Calu3 (cell line): ENCODE data around the gene CRTC1. TPM values are rescaled to one million over a fixed set of nuclear protein-coding genes. Genes with fewer than 3 reads are reported as not detected.
"Not testable (repeated sequence)": the region's sequence is repeated elsewhere in the genome, so short reads cannot be mapped to it uniquely, and the experiment has no call there.

Source experiments
- BruUV-seq: library from RNA; stranded (reverse); fragments of 400-500 nt; replicated peaks from 2 replicates; lab custom pipeline; 2021; lab: Mats Ljungman, UMichigan
- CTCF ChIA-PET: fragments of 300-600 bp; sonication (Branson Sonifier 250); formaldehyde crosslinking; loops from one replicate; lab custom pipeline; 2022; ENCODE audit warnings: antibody characterized with exemption; lab: Charles Lee
- DNase-seq: peaks from one replicate; pipeline ENCODE4 v3.0.0; 2022
- H3K27ac Mint-ChIP-seq: one replicate; pipeline ENCODE4 v1.8.0; 2022; ENCODE audit warnings: mixed read lengths; ENCODE audit not compliant: unreplicated experiment
- H3K27me3 Mint-ChIP-seq: one replicate; pipeline ENCODE4 v1.8.0; 2022; ENCODE audit warnings: mixed read lengths; ENCODE audit not compliant: unreplicated experiment
- H3K36me3 Mint-ChIP-seq: one replicate; pipeline ENCODE4 v1.8.0; 2022; ENCODE audit warnings: mild to moderate bottlenecking, moderate library complexity, mixed read lengths; ENCODE audit not compliant: insufficient read depth, unreplicated experiment
- H3K4me1 Mint-ChIP-seq: one replicate; pipeline ENCODE4 v1.8.0; 2022; ENCODE audit warnings: mild to moderate bottlenecking, low read depth, mixed read lengths; ENCODE audit not compliant: unreplicated experiment
- H3K4me3 Mint-ChIP-seq: one replicate; pipeline ENCODE4 v1.8.0; 2022; ENCODE audit warnings: mild to moderate bottlenecking, low read depth, moderate library complexity, mixed read lengths; ENCODE audit not compliant: unreplicated experiment
- H3K9me3 Mint-ChIP-seq: one replicate; pipeline ENCODE4 v1.8.0; 2022; ENCODE audit warnings: low read depth, mixed read lengths; ENCODE audit not compliant: unreplicated experiment
- CTCF ChIP-seq: fragments of 200-600 bp; IDR thresholded peaks from one replicate; pipeline ENCODE4 v1.8.0; 2022; ENCODE audit warnings: antibody characterized with exemption; ENCODE audit not compliant: unreplicated experiment
- intact Hi-C: fragments of 100-400 bp; cut with micrococcal nuclease; formaldehyde crosslinking; loops from one replicate; pipeline ENCODE4 v1.10.0; 2022; ENCODE audit not compliant: unreplicated experiment
- total RNA-seq: library from RNA; stranded (reverse); gene quantifications from 2 replicates; pipeline ENCODE4 v1.2.3, GENCODE V29; 2022

The CRTC1 gene
- total RNA-seq, 1 experiment from 2014 or later = 8.5 TPM

- no peaks in the 10 kb centered on the region for H3K36me3 Mint-ChIP-seq
- CTCF ChIA-PET = no interaction called here
- no peak for DNase-seq
These were observed 120.7 kb downstream of the CRTC1 start for GRCh38 chr19:18804139-18804601.

DNA sequence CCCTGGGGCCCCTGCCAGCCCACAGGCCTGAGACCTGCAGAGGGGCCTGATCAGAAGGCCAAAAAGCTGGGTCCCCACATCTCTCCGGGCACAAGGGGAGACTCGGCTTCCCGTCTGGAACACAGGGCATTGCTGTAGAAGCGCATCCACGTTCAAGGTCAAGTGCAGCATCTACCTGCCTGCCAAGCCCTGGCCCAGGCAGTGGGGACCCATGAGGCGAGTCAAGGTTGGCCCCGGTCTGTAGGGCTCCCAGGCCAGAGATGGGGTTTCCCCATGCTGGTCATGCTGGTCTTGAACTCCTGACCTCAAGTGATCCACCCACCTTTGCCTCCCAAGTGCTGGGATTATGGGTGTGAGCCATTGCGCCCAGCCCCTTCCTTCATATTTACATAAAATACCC is 121.2 kb downstream of the CRTC1 start:
- intact Hi-C loops = no loop called here
- no peaks in the 10 kb centered on the region for H3K36me3 Mint-ChIP-seq
- no TSS peak for BruUV-seq
- H3K27me3 Mint-ChIP-seq = peaks cover 14% of the 10 kb centered on the region
- no peak for TF ChIP-seq CTCF
- CTCF ChIA-PET = no interaction called here
- no peaks in the 10 kb centered on the region for H3K9me3 Mint-ChIP-seq
- H3K27ac Mint-ChIP-seq = no peak overlapping the region
- no peak overlapping the region for H3K4me3 Mint-ChIP-seq
- H3K4me1 Mint-ChIP-seq = peaks cover 5% of the 10 kb centered on the region
- DNase-seq = no peak

More at GRCh38 chr19:18804139-18804601, 120.7 kb downstream of the CRTC1 start:
- BruUV-seq = no TSS peak
- Mint-ChIP-seq H3K27ac (no peak overlapping the region), H3K27me3 (peaks cover 9% of the 10 kb centered on the region), H3K9me3 (no peaks in the 10 kb centered on the region), H3K4me1 (no peaks in the 10 kb centered on the region), H3K4me3 (no peak overlapping the region)
- no peak for TF ChIP-seq CTCF
- intact Hi-C loops = no loop called here

- intact Hi-C loops = no loop called here
- H3K27me3 Mint-ChIP-seq = peaks cover 19% of the 10 kb centered on the region
- CTCF ChIA-PET = no interaction called here
- no peak for TF ChIP-seq CTCF
- H3K27ac Mint-ChIP-seq = no peak overlapping the region
- no peak overlapping the region for H3K4me3 Mint-ChIP-seq
- DNase-seq = no peak
- H3K4me1 Mint-ChIP-seq = peaks cover 7% of the 10 kb centered on the region
- no peaks in the 10 kb centered on the region for H3K36me3 Mint-ChIP-seq
- BruUV-seq = no TSS peak
- H3K9me3 Mint-ChIP-seq = no peaks in the 10 kb centered on the region
These were observed 124.4 kb downstream of the CRTC1 start for GRCh38 chr19:18807861-18808331.

GRCh38 chr19:18809149-18809868 is 125.8 kb downstream of the CRTC1 start:
- H3K4me3 Mint-ChIP-seq = no peak overlapping the region
- H3K27ac Mint-ChIP-seq = no peak overlapping the region
- no peak for TF ChIP-seq CTCF
- no peak for DNase-seq
- CTCF ChIA-PET = no interaction called here
- H3K4me1 Mint-ChIP-seq = peaks cover 7% of the 10 kb centered on the region
- H3K27me3 Mint-ChIP-seq = peaks cover 19% of the 10 kb centered on the region
- H3K9me3 Mint-ChIP-seq = no peaks in the 10 kb centered on the region
- intact Hi-C loops = no loop called here
- no TSS peak for BruUV-seq
- no peaks in the 10 kb centered on the region for H3K36me3 Mint-ChIP-seq

DNA sequence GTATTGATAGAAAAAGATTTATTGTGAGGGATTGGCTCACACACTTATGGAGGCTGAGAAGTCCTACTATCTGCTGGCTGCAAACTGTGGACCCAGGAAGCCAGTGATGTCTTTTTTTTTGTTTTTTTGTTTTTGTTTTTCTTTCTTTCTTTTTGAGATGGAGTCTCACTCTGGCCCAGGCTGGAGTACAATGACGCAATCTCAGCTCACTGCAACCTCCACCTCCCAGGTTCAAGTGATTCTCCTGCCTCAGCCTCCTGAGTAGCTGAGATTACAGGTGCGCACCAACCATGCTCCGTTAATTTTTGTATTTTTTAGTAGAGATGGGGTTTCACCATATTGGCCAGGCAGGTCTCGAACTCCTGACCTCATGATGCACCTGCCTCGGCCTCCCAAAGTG is 128.2 kb downstream of the CRTC1 start:
- H3K4me1 Mint-ChIP-seq, BruUV-seq, H3K9me3 Mint-ChIP-seq, DNase-seq, intact Hi-C loops, H3K36me3 Mint-ChIP-seq, H3K27ac Mint-ChIP-seq, H3K4me3 Mint-ChIP-seq: not testable (repeated sequence)
- H3K27me3 Mint-ChIP-seq = peaks cover 19% of the 10 kb centered on the region
- CTCF ChIA-PET = interaction anchor here (0.6 kb wide), 1 partner anchor 12 kb away, joined by 5 read pairs; no protein-coding TSS in a partner anchor
